ENCODE results near the gene LHX2. TPM values are rescaled to one million over a fixed set of nuclear protein-coding genes. Genes with fewer than 3 reads are reported as not detected.

LHX2 gene
- total RNA-seq, 4 donors from 2014 or later: 1.1 to 13.4 (median 2.4) TPM

- WGBS, 2 donors: 4 to 5% methylated on average over 59 to 63 of the region's 64 CpGs
- TF ChIP-seq, protein P1, sequence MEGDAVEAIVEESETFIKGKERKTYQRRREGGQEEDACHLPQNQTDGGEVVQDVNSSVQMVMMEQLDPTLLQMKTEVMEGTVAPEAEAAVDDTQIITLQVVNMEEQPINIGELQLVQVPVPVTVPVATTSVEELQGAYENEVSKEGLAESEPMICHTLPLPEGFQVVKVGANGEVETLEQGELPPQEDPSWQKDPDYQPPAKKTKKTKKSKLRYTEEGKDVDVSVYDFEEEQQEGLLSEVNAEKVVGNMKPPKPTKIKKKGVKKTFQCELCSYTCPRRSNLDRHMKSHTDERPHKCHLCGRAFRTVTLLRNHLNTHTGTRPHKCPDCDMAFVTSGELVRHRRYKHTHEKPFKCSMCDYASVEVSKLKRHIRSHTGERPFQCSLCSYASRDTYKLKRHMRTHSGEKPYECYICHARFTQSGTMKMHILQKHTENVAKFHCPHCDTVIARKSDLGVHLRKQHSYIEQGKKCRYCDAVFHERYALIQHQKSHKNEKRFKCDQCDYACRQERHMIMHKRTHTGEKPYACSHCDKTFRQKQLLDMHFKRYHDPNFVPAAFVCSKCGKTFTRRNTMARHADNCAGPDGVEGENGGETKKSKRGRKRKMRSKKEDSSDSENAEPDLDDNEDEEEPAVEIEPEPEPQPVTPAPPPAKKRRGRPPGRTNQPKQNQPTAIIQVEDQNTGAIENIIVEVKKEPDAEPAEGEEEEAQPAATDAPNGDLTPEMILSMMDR (IDR thresholded peaks at IDR 0.05): no peak
- no peak for TF ChIP-seq POLR2A (IDR thresholded peaks at IDR 0.05)
- H3K4me3 ChIP-seq (ENCODE audit: low read depth, poor library complexity, severe bottlenecking): peak overlapping the region; percentile 13
- no peak for DNase-seq (ENCODE audit: low spot score in 2 of 2)
- intact Hi-C loops (cut with DNase I; ENCODE audit: low total_unique reads): no loop called here
Measured at GRCh38 chr9:124017929-124018729, 6.6 kb downstream of the LHX2 start.

DNA sequence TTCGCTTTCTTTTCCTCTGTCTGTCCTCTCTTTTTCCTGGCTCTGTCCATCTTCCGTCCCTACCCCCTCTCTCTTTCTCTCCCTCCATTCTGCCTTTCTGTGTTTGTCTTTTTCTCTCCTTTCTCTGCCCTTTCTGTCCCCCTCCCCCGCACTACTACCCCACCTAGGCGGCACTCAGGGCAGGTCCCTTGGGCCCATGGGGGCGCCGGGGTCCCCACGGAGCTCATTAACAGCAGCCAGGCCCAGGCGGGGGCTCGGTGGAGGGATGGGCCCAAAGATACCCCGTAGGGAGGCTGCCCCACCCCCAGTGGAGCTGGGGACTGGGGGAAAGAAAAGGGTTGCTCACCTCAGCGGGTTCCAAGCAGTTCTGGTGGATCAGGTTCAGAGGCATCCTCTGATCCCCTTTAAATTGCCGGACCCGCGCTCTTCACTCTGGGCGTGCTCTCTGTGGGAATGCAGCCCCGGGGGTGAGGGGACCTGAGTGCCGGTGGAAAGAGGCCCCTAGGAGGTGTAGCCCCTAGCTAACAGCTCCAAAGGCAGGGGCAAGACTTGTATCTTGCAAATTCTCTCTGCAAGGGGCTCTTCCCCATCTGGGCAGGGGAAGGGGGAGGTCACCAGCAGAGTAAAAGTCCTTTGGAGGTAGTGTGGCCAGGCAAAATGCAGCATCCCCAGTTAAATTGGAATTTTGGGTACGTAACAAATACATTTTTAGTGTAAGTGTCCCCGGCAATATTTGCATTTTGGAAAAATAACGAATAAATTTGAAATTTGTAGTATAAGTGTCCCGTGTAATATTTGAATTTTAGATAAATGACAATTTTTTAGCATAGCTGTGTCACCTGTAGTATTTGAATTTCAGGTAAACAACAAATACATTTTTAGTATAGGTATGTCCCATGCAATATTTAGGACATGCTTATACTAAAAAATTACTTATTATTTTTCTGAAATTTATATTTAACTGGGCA lies 7.4 kb downstream of the LHX2 start:
- no peak overlapping the region for H3K4me3 ChIP-seq (ENCODE audit: low read depth, poor library complexity, severe bottlenecking)
- DNase-seq (ENCODE audit: low spot score in 2 of 2): no peak
- no peak for TF ChIP-seq POLR2A (IDR thresholded peaks at IDR 0.05)
- TF ChIP-seq, protein P1 (IDR thresholded peaks at IDR 0.05): no peak
- WGBS, 2 donors: 27 to 33% methylated on average over 20 to 21 of the region's 21 CpGs
- intact Hi-C loops (cut with DNase I; ENCODE audit: low total_unique reads): no loop called here

- intact Hi-C loops (cut with DNase I; ENCODE audit: low total_unique reads): no loop called here
- 35 to 52% methylated on average over 15 of the region's 15 CpGs for WGBS, 2 donors
- no peak overlapping the region for H3K4me3 ChIP-seq (ENCODE audit: low read depth, poor library complexity, severe bottlenecking)
- no peak for TF ChIP-seq POLR2A (IDR thresholded peaks at IDR 0.05)
- TF ChIP-seq, protein P1 (IDR thresholded peaks at IDR 0.05): no peak
- DNase-seq (ENCODE audit: low spot score in 2 of 2): no peak
Measured at GRCh38 chr9:124019771-124020519, 8.4 kb downstream of the LHX2 start.

DNA sequence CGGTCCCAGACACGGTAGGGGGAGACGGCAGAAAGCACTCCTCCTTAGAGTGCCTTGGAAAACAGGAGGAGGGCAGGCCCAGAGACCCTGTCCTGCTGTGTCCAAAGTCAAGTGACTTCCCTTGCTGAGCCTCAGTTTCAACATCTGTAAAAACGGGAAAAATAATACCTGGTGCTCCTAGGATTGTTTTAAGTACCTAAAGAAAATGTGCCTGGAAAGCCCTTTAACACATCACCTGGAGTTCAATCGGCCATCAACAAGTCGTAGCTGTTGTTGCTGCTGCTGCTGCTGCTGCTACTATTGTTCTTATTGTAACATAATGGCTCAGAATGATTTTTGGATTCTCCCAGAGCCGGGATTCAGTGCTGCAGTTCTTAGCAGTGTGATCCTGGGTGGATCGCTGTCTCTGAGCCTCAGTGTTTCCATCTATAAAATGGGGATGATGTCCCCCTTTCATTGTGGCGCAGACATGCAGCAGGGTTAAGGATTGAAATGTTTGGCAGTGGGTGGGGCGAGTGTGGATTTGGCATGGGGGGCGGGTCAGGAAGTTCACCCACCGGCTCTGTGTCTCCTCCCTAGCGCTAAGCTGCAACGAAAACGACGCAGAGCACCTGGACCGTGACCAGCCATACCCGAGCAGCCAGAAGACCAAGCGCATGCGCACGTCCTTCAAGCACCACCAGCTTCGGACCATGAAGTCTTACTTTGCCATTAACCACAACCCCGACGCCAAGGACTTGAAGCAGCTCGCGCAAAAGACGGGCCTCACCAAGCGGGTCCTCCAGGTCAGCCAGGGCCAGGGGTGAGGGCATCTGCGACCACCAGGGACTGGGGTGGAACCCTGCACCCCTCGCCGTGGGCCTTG lies 9.2 kb downstream of the LHX2 start:
- no peak for DNase-seq (ENCODE audit: low spot score in 2 of 2)
- WGBS, 2 donors: 25 to 38% methylated on average over 31 of the region's 31 CpGs
- TF ChIP-seq, protein P1 (IDR thresholded peaks at IDR 0.05): no peak
- TF ChIP-seq POLR2A (IDR thresholded peaks at IDR 0.05): no peak
- no peak overlapping the region for H3K4me3 ChIP-seq (ENCODE audit: low read depth, poor library complexity, severe bottlenecking)
- intact Hi-C loops (cut with DNase I; ENCODE audit: low total_unique reads): no loop called here

DNA sequence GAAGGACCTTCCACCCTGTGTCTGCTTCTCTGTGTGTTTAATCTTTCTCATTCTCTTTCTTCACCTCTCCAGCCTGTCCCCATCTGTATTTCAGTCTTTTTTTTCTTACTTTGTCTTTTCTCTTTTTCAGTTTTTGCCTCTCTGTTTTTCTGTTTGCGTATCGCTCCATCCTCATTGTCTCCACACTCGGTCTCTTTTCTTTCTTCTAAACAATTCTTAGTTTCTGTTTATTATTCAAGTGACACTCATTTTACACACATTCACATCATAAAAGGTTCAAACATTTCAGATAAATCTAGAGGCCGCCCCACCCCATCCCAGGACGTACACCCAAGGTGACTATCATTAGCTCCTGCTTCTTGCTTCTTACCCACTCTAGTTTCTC lies 9.8 kb downstream of the LHX2 start:
- no peak for DNase-seq (ENCODE audit: low spot score in 2 of 2)
- no peak overlapping the region for H3K4me3 ChIP-seq (ENCODE audit: low read depth, poor library complexity, severe bottlenecking)
- TF ChIP-seq POLR2A (IDR thresholded peaks at IDR 0.05): no peak
- TF ChIP-seq, protein P1 (IDR thresholded peaks at IDR 0.05): no peak
- intact Hi-C loops (cut with DNase I; ENCODE audit: low total_unique reads): no loop called here
- 43 to 53% methylated on average over 5 of the region's 5 CpGs for WGBS, 2 donors
